Measurements from ENCODE around the gene PSMB7. TPM values are rescaled to one million over a fixed set of nuclear protein-coding genes. Genes with fewer than 3 reads are reported as not detected.

The PSMB7 gene
- total RNA-seq, 1 donor: 143 TPM

- H3K4me3 ChIP-seq (ENCODE audit: low read depth, low read length): no peak overlapping the region
- no peak for DNase-seq (ENCODE audit: low read depth)
- no peak for TF ChIP-seq CTCF (IDR thresholded peaks at IDR 0.05; ENCODE audit: insufficient read depth, low read depth, low read length)
These were observed 93.8 kb downstream of the PSMB7 start for GRCh38 chr9:124321416-124321815.

- H3K4me3 ChIP-seq (ENCODE audit: low read depth, low read length): no peak overlapping the region
- TF ChIP-seq CTCF (IDR thresholded peaks at IDR 0.05; ENCODE audit: insufficient read depth, low read depth, low read length): peak; percentile 97
- peak; percentile 68 for DNase-seq (ENCODE audit: low read depth)
These were observed 94.9 kb downstream of the PSMB7 start for GRCh38 chr9:124320062-124320973.

GRCh38 chr9:124315882-124316281 is 99.4 kb downstream of the PSMB7 start:
- TF ChIP-seq CTCF (IDR thresholded peaks at IDR 0.05; ENCODE audit: insufficient read depth, low read depth, low read length): no peak
- no peak overlapping the region for H3K4me3 ChIP-seq (ENCODE audit: low read depth, low read length)
- no peak for DNase-seq (ENCODE audit: low read depth)

GRCh38 chr9:124313940-124314339 is 101.3 kb downstream of the PSMB7 start:
- no peak overlapping the region for H3K4me3 ChIP-seq (ENCODE audit: low read depth, low read length)
- DNase-seq (ENCODE audit: low read depth): no peak
- no peak for TF ChIP-seq CTCF (IDR thresholded peaks at IDR 0.05; ENCODE audit: insufficient read depth, low read depth, low read length)

- no peak for DNase-seq (ENCODE audit: low read depth)
- peak; percentile 5 for TF ChIP-seq CTCF (IDR thresholded peaks at IDR 0.05; ENCODE audit: insufficient read depth, low read depth, low read length)
- no peak overlapping the region for H3K4me3 ChIP-seq (ENCODE audit: low read depth, low read length)
These were observed 102.7 kb downstream of the PSMB7 start for GRCh38 chr9:124312290-124313265.

GRCh38 chr9:124311283-124311682 is 104.0 kb downstream of the PSMB7 start:
- H3K4me3 ChIP-seq (ENCODE audit: low read depth, low read length): no peak overlapping the region
- no peak for DNase-seq (ENCODE audit: low read depth)
- TF ChIP-seq CTCF (IDR thresholded peaks at IDR 0.05; ENCODE audit: insufficient read depth, low read depth, low read length): peak; percentile 11

All from fibroblast of villous mesenchyme (primary cell).